GM21423 (cell line): ENCODE data around the gene FAM78A.
"Not testable (repeated sequence)": the region's sequence is repeated elsewhere in the genome, so short reads cannot be mapped to it uniquely, and the experiment has no call there.

Source experiments
- ATAC-seq: cut with Tn5 transposase; IDR thresholded peaks from one replicate; pipeline ENCODE4 v1.9.1; 2021; ENCODE audit warnings: mild to moderate bottlenecking, moderate library complexity; ENCODE audit not compliant: unreplicated experiment

FAM78A gene

GRCh38 chr9:131270171-131271015, 5.9 kb downstream of the FAM78A start:
- ATAC-seq: no peak

GRCh38 chr9:131266266-131267229, 9.8 kb downstream of the FAM78A start:
- ATAC-seq: no peak

- no peak for ATAC-seq
Observed at GRCh38 chr9:131264231-131264630, 12.1 kb downstream of the FAM78A start.

- ATAC-seq: no peak
Observed at GRCh38 chr9:131263701-131264100, 12.6 kb downstream of the FAM78A start.

- ATAC-seq: not testable (repeated sequence)
Observed at GRCh38 chr9:131263033-131263343, 13.3 kb downstream of the FAM78A start.

GRCh38 chr9:131262327-131263032, 13.8 kb downstream of the FAM78A start:
- peak; percentile 55 for ATAC-seq

GRCh38 chr9:131260751-131261452, 15.4 kb downstream of the FAM78A start:
- ATAC-seq: no peak

GRCh38 chr9:131259916-131260597, 16.3 kb downstream of the FAM78A start:
- ATAC-seq: no peak

GRCh38 chr9:131259432-131259898, 16.8 kb downstream of the FAM78A start:
- no peak for ATAC-seq

- ATAC-seq: no peak
Observed at GRCh38 chr9:131258698-131259431, 17.4 kb downstream of the FAM78A start.

- no peak for ATAC-seq
Observed at GRCh38 chr9:131258186-131258585, 18.1 kb downstream of the FAM78A start.

GRCh38 chr9:131257266-131258025, 18.9 kb downstream of the FAM78A start:
- ATAC-seq: no peak

GRCh38 chr9:131255676-131256197, 20.6 kb downstream of the FAM78A start:
- ATAC-seq: peak; percentile 4

GRCh38 chr9:131254626-131255025, 21.7 kb downstream of the FAM78A start:
- no peak for ATAC-seq

- ATAC-seq: no peak
Observed at GRCh38 chr9:131253891-131254491, 22.3 kb downstream of the FAM78A start.

- ATAC-seq: no peak
Observed at GRCh38 chr9:131252120-131252519, 24.2 kb downstream of the FAM78A start.

- no peak for ATAC-seq
Observed at GRCh38 chr9:131246618-131247017, 29.7 kb downstream of the FAM78A start.

- not testable (repeated sequence) for ATAC-seq
Observed at GRCh38 chr9:131244331-131244730, 32.0 kb downstream of the FAM78A start.
